Stimulated activated CD4-positive, alpha-beta T cell treated with anti-CD3 and anti-CD28 coated beads, Interleukin-15, amount 100 ng/mL, for 1 hour (primary cell): ENCODE measurements around the gene SERPIND1.
"Not testable (repeated sequence)": the region's sequence is repeated elsewhere in the genome, so short reads cannot be mapped to it uniquely, and the experiment has no call there.

Source experiments
- DNase-seq, 2 donors: peaks; one replicate each; pipeline ENCODE4 v3.0.0-alpha.2; 2020; ENCODE audit warnings: low read depth in 1 of 2, low spot score in 1 of 2

Gene SERPIND1

GRCh38 chr22:20747223-20747622 is 26.7 kb upstream of the SERPIND1 start:
- DNase-seq = no peak

GRCh38 chr22:20748082-20748481 is 25.8 kb upstream of the SERPIND1 start:
- DNase-seq = no peak

GRCh38 chr22:20748731-20749428 is 25.0 kb upstream of the SERPIND1 start:
- no peak for DNase-seq

- no peak for DNase-seq
These were observed 24.5 kb upstream of the SERPIND1 start for GRCh38 chr22:20749453-20749852.

GRCh38 chr22:20750461-20751184 is 23.3 kb upstream of the SERPIND1 start:
- DNase-seq = no peak

GRCh38 chr22:20751185-20751851 is 22.6 kb upstream of the SERPIND1 start:
- DNase-seq = no peak

- DNase-seq = no peak
These were observed 21.7 kb upstream of the SERPIND1 start for GRCh38 chr22:20752104-20752741.

GRCh38 chr22:20752873-20753272 is 21.0 kb upstream of the SERPIND1 start:
- DNase-seq = no peak

DNA sequence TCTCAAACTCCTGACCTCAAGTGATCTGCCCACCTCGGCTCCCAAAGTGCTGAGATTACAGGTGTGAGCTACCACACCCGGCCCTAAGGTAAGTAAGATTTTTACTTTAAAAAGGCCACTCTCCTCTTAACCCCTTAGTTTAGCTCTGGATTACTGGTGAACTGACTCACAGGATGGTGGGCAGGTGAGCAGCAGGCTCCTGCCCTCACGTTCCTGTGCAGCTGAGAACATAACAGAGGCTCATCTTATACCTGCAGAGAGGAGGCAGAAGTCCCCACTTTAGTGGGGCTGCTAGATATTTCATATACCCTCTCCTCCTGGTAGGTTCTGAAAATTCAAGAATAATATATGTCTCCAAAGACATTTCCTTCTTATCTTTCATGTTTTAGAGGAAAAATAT is 17.1 kb upstream of the SERPIND1 start:
- no peak for DNase-seq

GRCh38 chr22:20758688-20759087 is 15.2 kb upstream of the SERPIND1 start:
- DNase-seq = no peak

- no peak for DNase-seq
These were observed 13.8 kb upstream of the SERPIND1 start for GRCh38 chr22:20760084-20760483.

DNA sequence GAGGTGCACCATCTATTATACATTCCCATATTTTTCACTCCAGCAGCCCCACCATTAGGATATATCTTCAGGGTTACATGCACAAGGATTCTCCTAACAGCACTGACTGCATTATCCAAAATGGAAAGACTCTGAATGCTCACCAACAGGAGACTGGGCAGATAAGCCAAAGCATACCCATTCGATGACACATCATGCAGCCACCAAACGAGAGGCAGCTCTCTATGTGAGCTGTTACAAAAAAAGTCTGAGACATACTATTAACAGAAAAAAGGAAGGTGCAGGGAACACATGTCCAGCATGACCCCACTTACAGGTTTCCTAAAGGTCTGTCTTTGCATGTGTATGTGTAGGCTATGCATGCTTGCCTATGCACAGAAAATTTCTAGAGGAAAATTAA is 12.4 kb upstream of the SERPIND1 start:
- no peak for DNase-seq

GRCh38 chr22:20762233-20762796 is 11.6 kb upstream of the SERPIND1 start:
- DNase-seq = no peak

GRCh38 chr22:20763630-20764470 is 10.1 kb upstream of the SERPIND1 start:
- no peak for DNase-seq

DNA sequence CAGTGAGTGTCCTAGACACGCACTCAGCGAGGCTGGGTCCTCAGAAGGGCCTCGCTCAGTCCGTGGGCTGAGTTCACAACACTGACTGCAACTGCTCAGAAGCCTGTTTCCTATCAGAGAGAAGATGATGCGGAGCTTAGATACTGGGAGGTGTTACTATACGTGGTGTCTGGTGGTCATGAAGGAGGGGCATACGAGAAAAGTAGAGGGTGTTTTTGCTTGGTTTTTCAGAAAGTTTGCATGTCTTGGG is 9.5 kb upstream of the SERPIND1 start:
- DNase-seq = no peak

GRCh38 chr22:20764729-20765128 is 9.2 kb upstream of the SERPIND1 start:
- DNase-seq = no peak

- no peak for DNase-seq
These were observed 8.0 kb upstream of the SERPIND1 start for GRCh38 chr22:20765938-20766337.

GRCh38 chr22:20766530-20766929 is 7.4 kb upstream of the SERPIND1 start:
- no peak for DNase-seq

DNA sequence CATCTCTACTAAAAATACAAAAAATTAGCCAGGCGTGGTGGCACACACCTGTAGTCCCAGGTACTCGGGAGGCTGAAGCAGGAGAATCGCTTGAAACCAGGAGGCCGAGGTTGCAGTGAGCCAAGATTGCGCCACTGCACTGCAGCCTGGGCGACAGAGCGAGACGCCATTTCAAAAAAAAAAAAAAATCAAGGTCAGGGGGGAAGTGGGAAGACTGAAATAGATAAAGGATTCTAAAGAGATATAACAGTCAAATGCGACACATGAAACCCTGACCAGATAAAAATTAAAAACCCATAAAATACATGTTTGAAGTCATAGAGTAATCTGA is 4.5 kb upstream of the SERPIND1 start:
- DNase-seq = not testable (repeated sequence)

- no peak for DNase-seq
These were observed 1.8 kb upstream of the SERPIND1 start for GRCh38 chr22:20771918-20772625.
